ENCODE results near the gene RABGGTA.

RABGGTA gene

DNA sequence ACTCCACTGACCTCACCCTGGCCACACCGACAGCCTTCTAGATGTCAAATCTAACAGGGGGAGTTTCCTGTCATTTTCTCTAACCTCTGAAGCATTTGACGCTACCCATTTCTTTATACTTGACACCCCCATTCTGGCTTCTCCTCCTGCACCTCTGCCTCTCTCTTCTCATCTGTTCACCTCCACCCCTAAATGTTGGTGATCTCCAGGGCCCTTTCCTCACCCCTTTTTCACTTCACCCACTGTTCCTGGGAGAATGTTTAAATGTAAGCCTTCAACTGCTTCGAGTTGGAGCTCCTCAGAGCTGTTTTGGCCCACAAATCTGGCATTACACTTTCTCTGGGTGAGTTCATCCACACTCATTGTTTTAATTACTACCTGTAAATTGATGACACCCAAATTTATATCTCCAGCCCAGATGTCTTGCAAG is 452 bp upstream of the RABGGTA start:
- TF ChIP-seq FOXP2 (optimal IDR thresholded peaks at IDR 0.05; ENCODE audit: borderline replicate concordance, extremely low read depth, extremely low read length, insufficient read depth) (no peak), POLR2AphosphoS5 (IDR thresholded peaks at IDR 0.05; ENCODE audit: low read depth, low read length) (no peak), TAF1 (IDR thresholded peaks at IDR 0.05; ENCODE audit: borderline replicate concordance, insufficient read depth, low read length) (no peak), SIN3A (IDR thresholded peaks at IDR 0.05; ENCODE audit: borderline replicate concordance, insufficient read depth, low read length) (no peak)
- TF ChIP-seq, protein P1, sequence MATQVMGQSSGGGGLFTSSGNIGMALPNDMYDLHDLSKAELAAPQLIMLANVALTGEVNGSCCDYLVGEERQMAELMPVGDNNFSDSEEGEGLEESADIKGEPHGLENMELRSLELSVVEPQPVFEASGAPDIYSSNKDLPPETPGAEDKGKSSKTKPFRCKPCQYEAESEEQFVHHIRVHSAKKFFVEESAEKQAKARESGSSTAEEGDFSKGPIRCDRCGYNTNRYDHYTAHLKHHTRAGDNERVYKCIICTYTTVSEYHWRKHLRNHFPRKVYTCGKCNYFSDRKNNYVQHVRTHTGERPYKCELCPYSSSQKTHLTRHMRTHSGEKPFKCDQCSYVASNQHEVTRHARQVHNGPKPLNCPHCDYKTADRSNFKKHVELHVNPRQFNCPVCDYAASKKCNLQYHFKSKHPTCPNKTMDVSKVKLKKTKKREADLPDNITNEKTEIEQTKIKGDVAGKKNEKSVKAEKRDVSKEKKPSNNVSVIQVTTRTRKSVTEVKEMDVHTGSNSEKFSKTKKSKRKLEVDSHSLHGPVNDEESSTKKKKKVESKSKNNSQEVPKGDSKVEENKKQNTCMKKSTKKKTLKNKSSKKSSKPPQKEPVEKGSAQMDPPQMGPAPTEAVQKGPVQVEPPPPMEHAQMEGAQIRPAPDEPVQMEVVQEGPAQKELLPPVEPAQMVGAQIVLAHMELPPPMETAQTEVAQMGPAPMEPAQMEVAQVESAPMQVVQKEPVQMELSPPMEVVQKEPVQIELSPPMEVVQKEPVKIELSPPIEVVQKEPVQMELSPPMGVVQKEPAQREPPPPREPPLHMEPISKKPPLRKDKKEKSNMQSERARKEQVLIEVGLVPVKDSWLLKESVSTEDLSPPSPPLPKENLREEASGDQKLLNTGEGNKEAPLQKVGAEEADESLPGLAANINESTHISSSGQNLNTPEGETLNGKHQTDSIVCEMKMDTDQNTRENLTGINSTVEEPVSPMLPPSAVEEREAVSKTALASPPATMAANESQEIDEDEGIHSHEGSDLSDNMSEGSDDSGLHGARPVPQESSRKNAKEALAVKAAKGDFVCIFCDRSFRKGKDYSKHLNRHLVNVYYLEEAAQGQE (IDR thresholded peaks at IDR 0.05; ENCODE audit: insufficient read depth in 1 of 2, low read depth in 2 of 2, low read length in 2 of 2): no peak

DNA sequence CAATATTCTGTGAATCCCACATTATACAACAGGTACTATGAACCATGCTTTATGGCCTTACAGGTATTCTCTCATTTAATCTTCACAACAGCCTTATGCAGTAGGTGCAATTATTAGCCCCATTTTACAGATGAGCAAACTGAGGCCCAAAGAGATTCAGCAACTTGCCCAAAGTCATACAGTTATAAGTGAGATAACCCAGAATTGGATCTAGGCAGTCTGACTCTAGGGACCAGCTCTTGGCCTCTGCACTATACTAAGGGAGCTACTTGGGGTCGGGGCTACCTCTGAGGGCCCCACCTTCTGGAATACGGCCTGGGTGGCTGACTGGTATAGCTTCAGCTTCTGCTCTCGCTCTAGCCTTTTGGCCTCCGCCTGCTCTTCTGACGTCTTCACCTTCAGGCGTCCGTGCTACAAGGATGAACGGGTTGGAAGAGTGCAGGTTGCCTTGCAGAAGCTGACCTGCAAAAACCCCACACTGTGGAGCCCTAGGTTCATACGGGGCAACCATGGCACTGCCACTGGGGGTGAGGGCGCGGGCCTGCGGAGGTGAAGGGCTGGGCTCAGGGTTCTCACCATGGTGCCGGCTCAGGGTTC is 762 bp downstream of the RABGGTA start:
- TF ChIP-seq TAF1 (IDR thresholded peaks at IDR 0.05; ENCODE audit: borderline replicate concordance, insufficient read depth, low read length) (no peak), FOXP2 (optimal IDR thresholded peaks at IDR 0.05; ENCODE audit: borderline replicate concordance, extremely low read depth, extremely low read length, insufficient read depth) (no peak), POLR2AphosphoS5 (IDR thresholded peaks at IDR 0.05; ENCODE audit: low read depth, low read length) (no peak), SIN3A (IDR thresholded peaks at IDR 0.05; ENCODE audit: borderline replicate concordance, insufficient read depth, low read length) (no peak)
- TF ChIP-seq, protein P1 (IDR thresholded peaks at IDR 0.05; ENCODE audit: insufficient read depth in 1 of 2, low read depth in 2 of 2, low read length in 2 of 2): no peak

DNA sequence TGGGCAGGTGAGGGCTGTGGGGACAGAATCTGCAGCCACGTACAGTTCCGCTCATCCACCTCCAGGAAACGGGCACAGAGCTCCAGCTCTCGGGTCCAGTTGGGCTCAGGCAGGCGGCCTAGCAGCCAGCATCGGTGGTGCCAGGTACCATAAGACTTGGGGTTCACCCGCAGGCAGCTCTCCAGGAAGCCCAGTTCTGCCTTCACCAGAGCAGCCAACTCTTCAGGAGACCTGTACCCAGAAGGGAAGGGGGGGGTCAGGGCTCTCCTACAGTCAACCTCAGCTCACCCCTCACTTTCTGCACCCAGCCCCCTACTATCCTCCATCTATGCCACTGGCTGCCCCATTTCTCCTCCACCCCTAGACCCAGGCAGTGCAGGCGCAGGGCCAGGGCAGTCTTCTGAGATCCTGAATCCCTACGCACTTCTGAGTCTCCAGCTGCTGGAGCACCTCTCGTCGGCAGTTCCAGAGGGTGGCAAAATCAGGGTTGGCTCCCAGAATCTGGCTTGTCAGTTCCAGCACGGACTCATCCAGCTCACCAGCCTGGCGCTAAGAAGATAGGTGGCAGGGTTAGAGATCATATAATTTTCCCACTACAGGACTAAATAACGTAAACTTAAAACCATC is 1.4 kb downstream of the RABGGTA start:
- TF ChIP-seq FOXP2 (optimal IDR thresholded peaks at IDR 0.05; ENCODE audit: borderline replicate concordance, extremely low read depth, extremely low read length, insufficient read depth) (no peak), TAF1 (IDR thresholded peaks at IDR 0.05; ENCODE audit: borderline replicate concordance, insufficient read depth, low read length) (no peak), SIN3A (IDR thresholded peaks at IDR 0.05; ENCODE audit: borderline replicate concordance, insufficient read depth, low read length) (no peak), POLR2AphosphoS5 (IDR thresholded peaks at IDR 0.05; ENCODE audit: low read depth, low read length) (no peak)
- TF ChIP-seq, protein P1 (IDR thresholded peaks at IDR 0.05; ENCODE audit: insufficient read depth in 1 of 2, low read depth in 2 of 2, low read length in 2 of 2): no peak

DNA sequence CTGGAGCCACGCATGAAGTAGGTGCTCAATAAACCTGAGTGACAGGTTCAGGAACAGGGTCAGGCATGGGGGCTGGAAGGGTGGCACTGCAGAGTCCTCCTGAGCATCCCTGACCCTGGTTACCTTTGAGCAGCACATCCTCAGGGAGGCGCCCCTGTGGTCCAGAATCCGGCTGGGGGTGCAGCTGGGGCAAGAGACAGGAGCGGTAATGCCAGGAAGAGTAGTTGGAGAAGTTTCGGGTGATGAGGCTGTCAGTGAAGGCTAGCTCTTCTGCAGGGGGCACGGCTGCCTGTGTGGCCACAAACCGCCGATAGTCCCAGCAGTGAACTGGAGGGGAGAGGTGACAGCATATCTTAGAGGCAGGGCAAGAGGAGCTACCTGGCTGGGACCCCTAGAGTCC is 2.0 kb downstream of the RABGGTA start:
- TF ChIP-seq SIN3A (IDR thresholded peaks at IDR 0.05; ENCODE audit: borderline replicate concordance, insufficient read depth, low read length) (no peak), POLR2AphosphoS5 (IDR thresholded peaks at IDR 0.05; ENCODE audit: low read depth, low read length) (no peak), TAF1 (IDR thresholded peaks at IDR 0.05; ENCODE audit: borderline replicate concordance, insufficient read depth, low read length) (no peak), FOXP2 (optimal IDR thresholded peaks at IDR 0.05; ENCODE audit: borderline replicate concordance, extremely low read depth, extremely low read length, insufficient read depth) (no peak)
- TF ChIP-seq, protein P1 (IDR thresholded peaks at IDR 0.05; ENCODE audit: insufficient read depth in 1 of 2, low read depth in 2 of 2, low read length in 2 of 2): no peak

Data from PFSK-1 (cell line).